Measurements from ENCODE around the gene BCL11A. TPM values are rescaled to one million over a fixed set of nuclear protein-coding genes. Genes with fewer than 3 reads are reported as not detected.

The BCL11A gene
- total RNA-seq, 6 experiments from 2014 or later, result 0.06 to 0.80 (median 0.37) TPM

DNA sequence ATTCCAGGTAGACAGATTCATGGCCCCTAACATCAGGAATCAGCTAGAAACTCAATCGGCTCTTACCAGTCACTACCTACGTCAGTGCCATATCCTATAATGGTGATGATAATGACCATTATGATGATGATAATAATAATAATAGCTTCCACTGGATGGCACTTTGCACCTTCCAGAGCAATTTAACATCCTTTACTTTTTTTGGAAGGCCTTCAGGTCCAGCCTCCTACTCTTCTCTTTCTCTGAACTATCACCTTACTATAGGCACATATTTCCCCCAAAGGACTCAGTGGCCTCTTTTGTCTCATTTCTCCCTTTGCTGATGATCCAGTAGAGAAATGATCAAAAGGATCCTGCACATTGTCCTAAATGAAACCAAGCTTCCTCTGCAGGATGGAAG, 56.0 kb downstream of the BCL11A start:
- ATAC-seq, result no peak
- WGBS (ENCODE audit: insufficient coverage, low coverage, low lambda C conversion rate, missing lambda C conversion rate), result 80% methylated on average over 1 of the region's 2 CpGs
- Histone ChIP-seq H3K27me3 (no peaks in the 10 kb centered on the region), H3K4me1 (no peaks in the 10 kb centered on the region), H3K4me3 (no peak overlapping the region), H3K36me3 (no peaks in the 10 kb centered on the region), H3K27ac (no peak overlapping the region), H3K9me3 (no peaks in the 10 kb centered on the region)
- no peak for DNase-seq
- TF ChIP-seq, protein P1, sequence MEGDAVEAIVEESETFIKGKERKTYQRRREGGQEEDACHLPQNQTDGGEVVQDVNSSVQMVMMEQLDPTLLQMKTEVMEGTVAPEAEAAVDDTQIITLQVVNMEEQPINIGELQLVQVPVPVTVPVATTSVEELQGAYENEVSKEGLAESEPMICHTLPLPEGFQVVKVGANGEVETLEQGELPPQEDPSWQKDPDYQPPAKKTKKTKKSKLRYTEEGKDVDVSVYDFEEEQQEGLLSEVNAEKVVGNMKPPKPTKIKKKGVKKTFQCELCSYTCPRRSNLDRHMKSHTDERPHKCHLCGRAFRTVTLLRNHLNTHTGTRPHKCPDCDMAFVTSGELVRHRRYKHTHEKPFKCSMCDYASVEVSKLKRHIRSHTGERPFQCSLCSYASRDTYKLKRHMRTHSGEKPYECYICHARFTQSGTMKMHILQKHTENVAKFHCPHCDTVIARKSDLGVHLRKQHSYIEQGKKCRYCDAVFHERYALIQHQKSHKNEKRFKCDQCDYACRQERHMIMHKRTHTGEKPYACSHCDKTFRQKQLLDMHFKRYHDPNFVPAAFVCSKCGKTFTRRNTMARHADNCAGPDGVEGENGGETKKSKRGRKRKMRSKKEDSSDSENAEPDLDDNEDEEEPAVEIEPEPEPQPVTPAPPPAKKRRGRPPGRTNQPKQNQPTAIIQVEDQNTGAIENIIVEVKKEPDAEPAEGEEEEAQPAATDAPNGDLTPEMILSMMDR (IDR thresholded peaks at IDR 0.05), result no peak
- no peak for TF ChIP-seq POLR2A (IDR thresholded peaks at IDR 0.05)
- intact Hi-C loops (cut with DNase I), result no loop called here

DNA sequence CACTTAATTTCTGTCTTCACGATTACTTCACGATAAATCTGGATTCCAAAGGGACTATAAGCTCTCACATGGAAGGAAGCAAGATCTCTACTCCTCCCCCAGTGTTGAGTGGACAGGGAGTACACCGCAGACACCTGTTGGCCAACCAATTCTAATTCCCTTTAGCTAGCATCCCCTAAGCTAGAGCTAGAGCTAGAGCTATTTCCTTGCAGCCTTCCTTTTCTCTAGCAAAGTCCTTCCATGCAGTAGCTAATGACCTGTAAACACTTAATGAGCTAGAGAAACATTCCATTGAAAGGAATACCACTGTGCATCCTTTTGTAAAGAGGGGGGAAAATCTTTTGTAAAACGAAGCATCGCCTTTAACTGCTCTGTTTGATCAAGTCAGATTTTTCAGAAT, 56.5 kb downstream of the BCL11A start:
- TF ChIP-seq POLR2A (IDR thresholded peaks at IDR 0.05), result no peak
- TF ChIP-seq, protein P1 (IDR thresholded peaks at IDR 0.05), result no peak
- 72% methylated on average over 5 of the region's 5 CpGs for WGBS (ENCODE audit: insufficient coverage, low coverage, low lambda C conversion rate, missing lambda C conversion rate)

DNA sequence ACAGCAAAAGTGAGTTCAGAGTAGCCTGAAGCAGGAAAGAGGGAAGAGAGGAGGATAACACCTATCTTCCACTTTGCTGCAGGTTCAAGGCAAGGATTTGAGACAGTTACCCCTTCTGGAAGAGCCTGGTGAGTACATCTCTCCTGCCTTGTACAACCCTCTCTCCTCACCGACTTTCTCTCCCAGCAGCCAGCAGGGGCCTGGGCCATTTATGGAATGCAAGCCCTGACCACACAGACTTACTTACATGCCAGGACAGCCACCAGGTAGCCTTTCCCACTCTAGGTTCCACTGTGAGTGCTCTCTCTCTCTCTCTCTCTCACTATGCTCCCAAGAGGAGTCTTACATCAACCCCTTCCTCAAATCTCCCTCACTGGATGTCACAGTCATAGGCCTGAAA, 57.0 kb downstream of the BCL11A start:
- H3K4me1 ChIP-seq, result no peaks in the 10 kb centered on the region
- intact Hi-C loops (cut with DNase I), result no loop called here
- TF ChIP-seq POLR2A (IDR thresholded peaks at IDR 0.05), result no peak
- TF ChIP-seq, protein P1 (IDR thresholded peaks at IDR 0.05), result no peak
- no peak for ATAC-seq
- H3K9me3 ChIP-seq, result no peaks in the 10 kb centered on the region
- H3K27ac ChIP-seq, result no peak overlapping the region
- H3K36me3 ChIP-seq, result no peaks in the 10 kb centered on the region
- no peaks in the 10 kb centered on the region for H3K27me3 ChIP-seq
- no CpG with 5 or more reads among the region's 1 CpG for WGBS (ENCODE audit: insufficient coverage, low coverage, low lambda C conversion rate, missing lambda C conversion rate)
- no peak for DNase-seq
- H3K4me3 ChIP-seq, result no peak overlapping the region

More for the DNA sequence above, 56.5 kb downstream of the BCL11A start:
- no peaks in the 10 kb centered on the region for H3K36me3 ChIP-seq
- no peaks in the 10 kb centered on the region for H3K4me1 ChIP-seq
- ATAC-seq (no peak), DNase-seq (no peak)
- H3K27ac ChIP-seq, result no peak overlapping the region
- H3K9me3 ChIP-seq, result no peaks in the 10 kb centered on the region
- no peak overlapping the region for H3K4me3 ChIP-seq
- intact Hi-C loops (cut with DNase I), result no loop called here
- H3K27me3 ChIP-seq, result no peaks in the 10 kb centered on the region

DNA sequence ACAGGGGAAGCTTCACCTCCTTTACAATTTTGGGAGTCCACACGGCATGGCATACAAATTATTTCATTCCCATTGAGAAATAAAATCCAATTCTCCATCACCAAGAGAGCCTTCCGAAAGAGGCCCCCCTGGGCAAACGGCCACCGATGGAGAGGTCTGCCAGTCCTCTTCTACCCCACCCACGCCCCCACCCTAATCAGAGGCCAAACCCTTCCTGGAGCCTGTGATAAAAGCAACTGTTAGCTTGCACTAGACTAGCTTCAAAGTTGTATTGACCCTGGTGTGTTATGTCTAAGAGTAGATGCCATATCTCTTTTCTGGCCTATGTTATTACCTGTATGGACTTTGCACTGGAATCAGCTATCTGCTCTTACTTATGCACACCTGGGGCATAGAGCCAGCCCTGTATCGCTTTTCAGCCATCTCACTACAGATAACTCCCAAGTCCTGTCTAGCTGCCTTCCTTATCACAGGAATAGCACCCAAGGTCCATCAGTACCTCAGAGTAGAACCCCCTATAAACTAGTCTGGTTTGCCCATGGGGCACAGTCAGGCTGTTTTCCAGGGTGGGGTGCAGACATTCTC, 58.3 kb downstream of the BCL11A start:
- Histone ChIP-seq H3K4me1 (no peaks in the 10 kb centered on the region), H3K27me3 (no peaks in the 10 kb centered on the region), H3K4me3 (no peak overlapping the region), H3K9me3 (no peaks in the 10 kb centered on the region), H3K36me3 (no peaks in the 10 kb centered on the region), H3K27ac (no peak overlapping the region)
- intact Hi-C loops (cut with DNase I), result no loop called here
- WGBS (ENCODE audit: insufficient coverage, low coverage, low lambda C conversion rate, missing lambda C conversion rate), result 67% methylated on average over 3 of the region's 6 CpGs
- TF ChIP-seq, protein P1 (IDR thresholded peaks at IDR 0.05), result no peak
- no peak for TF ChIP-seq POLR2A (IDR thresholded peaks at IDR 0.05)
- ATAC-seq (no peak), DNase-seq (no peak)
